GM10248 (cell line): ENCODE results near the gene SH3BGRL3.

ENCODE experiments used
- CTCF ChIA-PET: fragments of 300-600 bp; sonication (Branson Sonifier 250); formaldehyde crosslinking; extraction: SDS; loops from one replicate; lab custom pipeline; 2021; ENCODE audit warnings: antibody characterized with exemption; lab: Yijun Ruan, JAX
- POLR2A ChIA-PET: fragments of 350-650 bp; sonication (Branson Sonifier 250); formaldehyde crosslinking; extraction: SDS; loops from one replicate; lab custom pipeline; 2020; ENCODE audit warnings: antibody characterized with exemption; lab: Yijun Ruan, JAX
- DNase-seq: peaks from one replicate; pipeline ENCODE4 v3.0.0; 2012; ENCODE audit errors: extremely low spot score
- CTCF ChIP-seq: IDR thresholded peaks from 2 replicates; pipeline ENCODE4 v1.5.1; 2012; ENCODE audit warnings: mild to moderate bottlenecking, low read depth; ENCODE audit errors: extremely low read depth, missing control alignments, control extremely low read depth

SH3BGRL3 gene

GRCh38 chr1:26293911-26294463 is 14.1 kb downstream of the SH3BGRL3 start:
- no peak for DNase-seq
- POLR2A ChIA-PET, result no interaction called here
- no peak for TF ChIP-seq CTCF
- CTCF ChIA-PET, result interaction anchor here (1.3 to 21.9 kb wide), 2 partner anchors 9 to 21 kb away, joined by 3 to 690 read pairs; partner anchors contain the start of genes CD52 and UBXN11

GRCh38 chr1:26295194-26296138 is 15.6 kb downstream of the SH3BGRL3 start:
- ChIA-PET POLR2A (interaction anchor here (2.1 kb wide), 1 partner anchor 23 kb away, joined by 5 read pairs; the partner anchor contains the start of gene CD52), CTCF (interaction anchor here (0.7 to 21.9 kb wide), 7 partner anchors 10 to 59 kb away, joined by 3 to 690 read pairs (median 4); partner anchors contain the start of genes CD52, CRYBG2 and UBXN11)
- no peak for TF ChIP-seq CTCF
- DNase-seq, result no peak

- ChIA-PET CTCF (interaction anchor here (0.7 to 8.2 kb wide), 6 partner anchors 8 to 58 kb away, joined by 3 to 65 read pairs (median 4); partner anchors contain the start of genes CD52, CRYBG2 and UBXN11), POLR2A (interaction anchor here (2.1 kb wide), 1 partner anchor 21 kb away, joined by 5 read pairs; the partner anchor contains the start of gene CD52)
- TF ChIP-seq CTCF, result no peak
Observed at GRCh38 chr1:26296340-26297056, 16.6 kb downstream of the SH3BGRL3 start.

GRCh38 chr1:26297057-26297790 is 17.3 kb downstream of the SH3BGRL3 start:
- POLR2A ChIA-PET, result interaction anchor here (2.1 kb wide), 1 partner anchor 21 kb away, joined by 5 read pairs; the partner anchor contains the start of gene CD52

More at GRCh38 chr1:26296340-26297056, 16.6 kb downstream of the SH3BGRL3 start:
- no peak for DNase-seq

GRCh38 chr1:26297791-26298124 is 17.9 kb downstream of the SH3BGRL3 start:
- TF ChIP-seq CTCF, result no peak
- no peak for DNase-seq
- ChIA-PET POLR2A (interaction anchor here (2.1 kb wide), 1 partner anchor 20 kb away, joined by 5 read pairs; the partner anchor contains the start of gene CD52), CTCF (interaction anchor here (1.1 to 8.2 kb wide), 3 partner anchors 9 to 24 kb away, joined by 5 to 65 read pairs (median 11); no protein-coding TSS in a partner anchor)

More at GRCh38 chr1:26297057-26297790, 17.3 kb downstream of the SH3BGRL3 start:
- no peak for TF ChIP-seq CTCF
- DNase-seq, result no peak
- CTCF ChIA-PET, result interaction anchor here (0.7 to 8.2 kb wide), 7 partner anchors 8 to 57 kb away, joined by 3 to 65 read pairs (median 5); partner anchors contain the start of genes CD52 and CRYBG2
